NCI-H1417 (cell line): ENCODE results near the gene DPH7.
A peak's percentile ranks its signal among the peaks of the same experiment; 100 is the strongest.
"Not testable (repeated sequence)": the region's sequence is repeated elsewhere in the genome, so short reads cannot be mapped to it uniquely, and the experiment has no call there.

Experiments
- DNase-seq, 3 experiments: peaks; one replicate each; lab custom pipeline; 2025; lab: John Stamatoyannopoulos, UW

DPH7 gene

GRCh38 chr9:137606005-137606621 lies 27.4 kb upstream of the DPH7 start:
- peak in 2 of 3 experiments; percentile 81 to 89 for DNase-seq

- peak; percentile 79 to 95 (median 91) for DNase-seq
Observed at GRCh38 chr9:137605121-137606004, 26.6 kb upstream of the DPH7 start, which contains the start of gene ARRDC1. ARRDC1 (plus strand) TSS chr9:137605686; CDS start chr9:137605718, 32 bp downstream.

- peak in 2 of 3 experiments; percentile 23 to 29 for DNase-seq
Observed at GRCh38 chr9:137604345-137605086, 25.8 kb upstream of the DPH7 start.

GRCh38 chr9:137603879-137604278 lies 25.2 kb upstream of the DPH7 start:
- DNase-seq: no peak

GRCh38 chr9:137602661-137603060 lies 23.9 kb upstream of the DPH7 start:
- peak in 2 of 3 experiments; percentile 9 to 33 for DNase-seq

GRCh38 chr9:137598943-137599342 lies 20.2 kb upstream of the DPH7 start:
- no peak for DNase-seq

- DNase-seq: not testable (repeated sequence)
Observed at GRCh38 chr9:137596577-137596976, 17.9 kb upstream of the DPH7 start.

- DNase-seq: peak in 1 of 3 experiments; percentile 45
Observed at GRCh38 chr9:137593176-137593575, 14.5 kb upstream of the DPH7 start.

- no peak for DNase-seq
Observed at GRCh38 chr9:137592767-137593166, 14.0 kb upstream of the DPH7 start.

- peak; percentile 80 to 95 (median 94) for DNase-seq
Observed at GRCh38 chr9:137590469-137591383, 12.0 kb upstream of the DPH7 start, which contains the start of gene ZMYND19. ZMYND19 (minus strand) TSS chr9:137590512; CDS start chr9:137590263, 249 bp downstream.

- peak in 1 of 3 experiments; percentile 54 for DNase-seq
Observed at GRCh38 chr9:137590123-137590468, 11.4 kb upstream of the DPH7 start.

GRCh38 chr9:137589441-137590122 lies 10.9 kb upstream of the DPH7 start:
- DNase-seq: peak in 2 of 3 experiments; percentile 36 to 50

GRCh38 chr9:137588891-137589290 lies 10.2 kb upstream of the DPH7 start:
- no peak for DNase-seq

GRCh38 chr9:137588311-137588710 lies 9.6 kb upstream of the DPH7 start:
- DNase-seq: no peak

- no peak for DNase-seq
Observed at GRCh38 chr9:137586854-137587253, 8.1 kb upstream of the DPH7 start.

- DNase-seq: no peak
Observed at GRCh38 chr9:137583957-137584356, 5.2 kb upstream of the DPH7 start.

GRCh38 chr9:137583347-137583746 lies 4.6 kb upstream of the DPH7 start:
- no peak for DNase-seq

- DNase-seq: no peak
Observed at GRCh38 chr9:137582286-137582860, 3.6 kb upstream of the DPH7 start.

- no peak for DNase-seq
Observed at GRCh38 chr9:137581361-137582285, 2.9 kb upstream of the DPH7 start.
